GM18858 (cell line): Measurements from ENCODE around the gene TLE4.

Experiments used
- ATAC-seq: cut with Tn5 transposase; IDR thresholded peaks from one replicate; pipeline ENCODE4 v1.9.1; 2021; ENCODE audit not compliant: unreplicated experiment

The TLE4 gene

DNA sequence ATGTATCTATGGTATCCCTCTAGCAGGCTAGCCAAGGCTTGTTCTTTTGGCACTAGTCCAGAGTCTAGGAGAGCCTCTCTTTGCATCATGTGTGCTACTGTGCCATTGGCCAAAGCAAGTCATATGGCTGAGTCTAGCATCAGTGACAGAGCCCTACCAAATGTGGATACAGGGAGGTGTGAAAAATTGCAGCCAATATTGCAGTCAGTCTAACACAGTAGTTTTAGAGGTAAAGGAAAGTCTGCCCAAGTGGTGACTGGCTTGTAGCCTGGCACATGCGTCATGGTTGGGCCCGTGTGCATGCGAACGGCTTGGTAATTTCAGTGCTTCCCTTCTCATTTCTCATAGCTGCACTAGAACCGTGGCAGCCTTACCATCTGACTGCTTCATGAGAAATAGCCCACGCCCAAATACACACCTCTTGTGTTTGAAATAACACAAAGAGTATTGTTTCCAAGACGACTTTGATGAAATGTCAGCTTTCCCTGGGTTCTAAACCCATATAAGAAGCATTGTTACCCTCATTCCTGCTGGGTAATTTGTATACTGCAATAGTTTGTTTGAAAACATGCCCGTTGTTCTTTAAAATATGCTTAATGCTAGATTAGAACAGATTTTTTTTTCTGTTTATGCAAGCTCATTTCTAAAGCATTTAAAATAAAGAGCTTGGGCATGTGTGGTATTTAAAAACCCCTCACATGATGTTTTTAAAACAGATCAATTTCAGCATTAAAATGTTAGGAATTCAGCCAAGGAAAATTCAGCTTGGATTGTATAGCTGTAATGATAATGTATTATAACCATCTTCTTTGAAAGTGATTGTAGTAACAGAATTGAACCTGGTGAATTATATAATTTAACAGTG, 113.2 kb downstream of the TLE4 start:
- no peak for ATAC-seq

GRCh38 chr9:79685577-79685976, 113.8 kb downstream of the TLE4 start:
- no peak for ATAC-seq

DNA sequence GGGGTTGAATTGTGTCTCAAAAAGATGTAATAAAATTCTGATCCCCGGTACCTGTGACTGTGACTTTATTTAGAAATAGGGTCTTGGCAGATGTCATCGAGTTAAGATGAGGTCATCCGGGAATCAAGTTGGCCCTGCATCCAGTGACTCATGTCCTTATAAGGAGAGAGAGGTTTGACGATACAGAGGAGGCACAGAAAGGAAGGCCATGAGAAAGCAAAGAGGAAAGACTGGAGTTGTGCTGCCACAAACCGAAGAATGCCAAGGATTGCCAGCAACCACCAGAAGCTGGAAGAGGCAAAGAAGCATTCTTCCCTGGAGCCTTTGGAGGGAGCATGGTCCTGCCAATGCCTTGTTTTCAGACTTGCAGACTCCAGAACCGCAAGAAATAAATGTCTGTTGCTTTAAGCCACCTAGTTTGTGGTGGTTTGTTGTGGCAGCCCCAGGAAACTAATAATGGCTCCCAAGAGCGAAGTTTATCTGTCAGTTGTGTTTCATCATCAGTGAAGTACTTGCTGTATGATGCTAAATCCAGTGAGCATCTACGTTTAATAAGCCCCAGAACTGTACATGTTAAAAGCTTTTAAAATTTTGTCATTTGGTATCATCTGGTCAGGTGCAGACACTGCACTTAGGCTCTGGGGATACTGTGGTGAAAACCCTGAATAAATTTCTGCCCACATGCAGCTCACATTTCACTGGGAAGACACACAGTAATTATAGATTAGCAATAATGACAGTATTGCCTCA, 114.8 kb downstream of the TLE4 start:
- ATAC-seq: no peak

DNA sequence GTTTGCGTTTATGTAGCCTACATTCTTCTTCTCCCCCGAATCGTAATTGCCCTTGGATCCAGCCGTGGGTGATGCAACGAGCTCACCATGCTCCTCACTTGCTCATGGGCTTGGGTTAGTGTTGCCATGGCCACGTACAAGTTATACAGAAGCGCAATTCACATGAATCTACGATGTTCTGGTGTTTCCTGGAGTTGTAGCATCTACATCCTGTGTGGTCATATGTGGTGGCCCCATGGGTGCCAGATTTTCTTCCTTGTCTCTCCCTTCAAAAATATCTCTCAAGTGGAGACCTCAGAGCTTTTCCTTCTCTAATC, 115.3 kb downstream of the TLE4 start:
- no peak for ATAC-seq

- no peak for ATAC-seq
Measured at GRCh38 chr9:79688363-79688762, 116.6 kb downstream of the TLE4 start.

- ATAC-seq: no peak
Measured at GRCh38 chr9:79689576-79689975, 117.8 kb downstream of the TLE4 start.

- ATAC-seq: no peak
Measured at GRCh38 chr9:79691496-79691895, 119.7 kb downstream of the TLE4 start.

DNA sequence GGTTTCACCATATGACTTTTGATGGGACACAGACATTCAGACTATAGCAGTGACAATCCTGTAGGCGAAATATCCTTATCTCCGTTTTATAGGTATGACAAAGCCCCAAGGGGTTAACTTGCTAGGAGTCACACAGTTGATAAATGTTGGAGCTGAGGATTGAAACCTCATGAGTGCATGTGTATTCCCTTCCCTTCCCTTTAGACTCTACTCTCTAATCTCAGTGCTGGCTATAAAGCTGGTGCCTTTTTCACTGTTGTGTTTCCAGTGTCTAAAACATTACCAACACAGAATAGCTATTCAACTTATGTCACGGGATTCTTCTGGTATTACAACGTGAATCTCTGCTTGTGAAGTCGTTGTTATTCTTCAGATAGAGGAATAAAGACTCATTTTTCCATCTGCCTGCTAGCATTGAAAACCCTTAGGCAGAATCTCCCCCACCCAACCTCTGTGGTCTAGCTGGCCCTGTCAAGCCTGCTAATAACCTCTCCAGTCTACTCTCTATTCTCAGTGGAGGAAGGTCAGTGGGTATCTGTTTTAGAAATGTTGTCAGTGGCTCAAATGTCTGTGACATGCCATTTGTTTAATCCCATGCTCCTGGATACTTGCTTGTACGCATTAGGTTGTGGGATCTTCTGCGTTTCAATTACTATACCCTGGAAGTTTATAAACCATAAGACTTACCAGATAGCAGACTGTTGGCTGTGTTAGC, 121.2 kb downstream of the TLE4 start:
- ATAC-seq: no peak

- no peak for ATAC-seq
Measured at GRCh38 chr9:79693750-79694149, 122.0 kb downstream of the TLE4 start.

DNA sequence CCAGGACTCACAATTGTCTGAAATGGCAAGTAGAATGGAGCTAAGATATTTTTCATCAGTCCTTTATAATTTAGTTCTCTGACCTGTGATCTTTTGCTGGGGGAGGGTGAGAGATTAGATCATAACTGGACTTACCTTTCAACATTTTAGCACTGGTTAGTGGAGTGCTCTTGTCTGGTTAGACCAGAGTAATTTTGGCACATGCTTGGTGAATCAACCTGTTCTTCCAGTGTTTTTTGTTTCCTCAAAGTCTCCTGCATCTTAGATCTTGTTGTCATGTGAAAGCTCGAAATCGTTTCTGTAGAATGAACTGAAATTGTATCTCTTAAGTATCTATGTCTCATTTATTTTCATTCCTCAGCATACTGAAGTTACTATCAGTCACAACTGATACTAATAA, 122.4 kb downstream of the TLE4 start:
- ATAC-seq: no peak

GRCh38 chr9:79694676-79695400, 123.1 kb downstream of the TLE4 start:
- no peak for ATAC-seq

- no peak for ATAC-seq
Measured at GRCh38 chr9:79695531-79696175, 123.9 kb downstream of the TLE4 start.

- no peak for ATAC-seq
Measured at GRCh38 chr9:79698967-79699366, 127.2 kb downstream of the TLE4 start.

DNA sequence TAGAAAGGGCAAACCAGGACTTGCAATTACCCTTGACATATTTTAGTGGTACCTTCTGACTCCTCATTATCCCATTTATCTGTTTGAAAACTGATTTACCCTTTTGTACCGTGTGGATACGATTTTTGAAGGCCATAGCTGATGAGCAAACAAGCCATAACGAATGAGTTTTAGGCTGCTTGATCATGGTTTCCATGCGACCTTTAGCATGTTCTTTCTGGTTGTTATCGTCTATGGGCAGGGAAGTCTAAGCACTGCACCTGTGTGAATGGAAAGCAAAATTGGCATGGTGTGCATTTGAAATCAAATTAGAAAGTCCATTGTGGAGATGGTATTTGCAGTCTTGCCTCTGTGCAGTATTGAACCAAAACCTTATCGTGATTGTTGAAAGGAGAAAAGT, 127.7 kb downstream of the TLE4 start:
- no peak for ATAC-seq

DNA sequence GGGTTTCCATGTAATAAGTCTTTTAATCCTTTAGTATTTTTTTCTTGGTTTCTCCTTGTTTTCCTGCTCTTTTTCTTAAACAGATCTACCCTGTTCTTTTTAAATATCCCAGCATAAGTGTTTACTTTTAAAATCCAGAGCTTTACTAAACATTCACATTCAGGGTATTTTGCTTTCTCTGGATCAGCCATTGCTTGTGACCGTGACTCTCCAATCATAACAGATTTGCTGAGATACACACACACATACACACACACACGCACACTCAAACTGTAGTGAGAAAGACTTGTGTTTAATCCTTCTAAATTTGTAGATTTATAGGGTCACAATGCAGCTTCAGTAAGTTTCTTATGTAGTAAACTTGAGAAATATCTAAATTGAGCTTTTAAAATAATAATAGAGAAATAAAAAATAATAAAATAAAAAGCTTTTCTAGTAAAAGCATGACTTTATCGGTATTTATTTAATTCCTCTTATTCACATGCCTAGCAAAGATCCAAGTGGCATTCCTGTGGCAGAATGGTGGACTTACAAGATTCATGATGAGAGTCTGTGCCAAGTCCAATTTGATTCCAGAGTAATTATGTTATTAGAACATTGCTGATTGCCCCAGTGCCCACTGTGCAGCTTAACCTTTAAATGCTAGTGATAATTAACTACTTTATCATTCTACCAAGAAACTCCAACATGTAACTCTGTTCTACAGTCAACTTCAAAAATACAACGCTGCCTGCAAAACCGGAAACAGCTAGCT, 129.0 kb downstream of the TLE4 start:
- no peak for ATAC-seq

- no peak for ATAC-seq
Measured at GRCh38 chr9:79701651-79702050, 129.9 kb downstream of the TLE4 start.

DNA sequence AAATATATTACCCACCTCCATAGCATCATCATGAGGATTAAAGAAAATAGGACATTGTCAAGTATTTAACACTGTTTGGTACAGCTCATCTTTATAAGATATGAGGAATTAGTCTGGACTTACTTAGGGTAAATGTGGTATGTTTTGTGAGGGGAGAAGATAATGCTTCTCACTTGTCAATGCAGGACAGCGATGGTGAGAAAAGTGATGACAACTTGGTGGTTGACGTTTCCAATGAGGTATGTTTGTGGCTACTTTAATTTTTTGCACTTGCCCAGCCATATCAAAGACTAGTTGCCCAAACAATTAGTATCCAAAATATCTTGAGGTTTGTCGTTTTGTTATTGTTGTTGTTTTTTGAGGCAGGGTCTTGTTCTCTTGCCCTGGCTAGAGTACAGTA, 133.9 kb downstream of the TLE4 start:
- no peak for ATAC-seq

DNA sequence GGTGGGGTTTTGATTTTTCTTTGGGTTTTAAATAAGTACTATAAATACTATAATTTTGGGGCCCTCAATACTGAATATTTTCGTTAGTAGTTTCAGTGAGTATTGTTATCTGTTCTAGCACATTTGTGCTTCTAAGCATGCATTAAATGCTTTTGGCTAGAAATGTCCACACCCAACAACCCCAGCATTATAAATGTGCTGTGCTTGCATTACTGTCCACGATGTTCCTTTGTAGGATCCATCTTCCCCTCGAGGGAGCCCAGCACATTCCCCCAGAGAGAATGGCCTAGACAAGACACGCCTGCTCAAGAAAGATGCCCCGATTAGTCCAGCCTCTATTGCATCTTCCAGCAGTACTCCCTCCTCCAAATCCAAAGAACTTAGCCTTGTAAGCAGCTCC, 134.7 kb downstream of the TLE4 start:
- ATAC-seq: no peak

DNA sequence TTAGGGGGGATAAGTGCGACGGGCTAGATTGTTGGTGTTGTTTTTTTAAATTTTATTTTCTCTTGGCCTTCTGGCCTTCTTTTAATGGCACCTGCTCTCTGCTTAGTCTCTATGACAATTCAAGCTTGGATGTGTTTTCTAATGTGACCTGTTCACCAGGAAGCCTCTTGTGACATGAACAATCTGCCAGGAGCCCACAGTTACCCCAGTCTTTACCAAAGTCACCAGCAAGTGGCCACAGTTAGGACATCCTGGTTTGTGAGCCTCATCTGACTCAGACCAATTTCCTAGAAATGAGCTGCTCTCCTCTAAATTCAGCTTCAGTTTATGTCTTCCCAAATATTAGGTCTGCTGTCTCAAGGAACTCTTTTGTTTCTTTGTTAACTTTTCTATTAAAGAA, 135.8 kb downstream of the TLE4 start:
- ATAC-seq: no peak

- ATAC-seq: no peak
Measured at GRCh38 chr9:79708541-79708940, 136.8 kb downstream of the TLE4 start.
